OCI-LY7 (cell line): ENCODE results near the gene SYNJ2. TPM values are rescaled to one million over a fixed set of nuclear protein-coding genes. Genes with fewer than 3 reads are reported as not detected.

Experiments used
- BruUV-seq: library from RNA; stranded (reverse); fragments of 400-500 nt; replicated peaks from 2 replicates; lab custom pipeline; 2021; lab: Mats Ljungman, UMichigan
- CTCF ChIA-PET: fragments of 300-600 bp; sonication (Branson Sonifier 250); formaldehyde crosslinking; loops from one replicate; lab custom pipeline; 2022; ENCODE audit warnings: antibody characterized with exemption; ENCODE audit not compliant: unreplicated experiment; lab: Charles Lee
- POLR2A ChIA-PET: fragments of 300-600 bp; sonication (Branson Sonifier 250); formaldehyde crosslinking; loops from one replicate; lab custom pipeline; 2022; ENCODE audit warnings: antibody characterized with exemption; lab: Charles Lee
- DNase-seq: peaks from one replicate; pipeline ENCODE4 v3.0.0-alpha.2; 2015; ENCODE audit warnings: low spot score
- H2AFZ ChIP-seq: fragments of 200-600 bp; sonication (generic), shearing (Covaris generic); 2 replicates; pipeline ENCODE4 v1.6.1; 2014; ENCODE audit warnings: mild to moderate bottlenecking, antibody characterized with exemption, low read length, moderate library complexity
- H3K27ac ChIP-seq: fragments of 200-600 bp; sonication (generic); 2 replicates; pipeline ENCODE4 v1.5.1; 2014; ENCODE audit warnings: mixed run types, low read depth, mild to moderate bottlenecking, moderate library complexity, low read length, inconsistent platforms; ENCODE audit not compliant: poor library complexity, severe bottlenecking
- H3K36me3 ChIP-seq: fragments of 200-600 bp; sonication (generic); 2 replicates; pipeline ENCODE4 v1.6.1; 2014; ENCODE audit warnings: mild to moderate bottlenecking, antibody characterized with exemption, low read length, moderate library complexity, mixed read lengths; ENCODE audit not compliant: insufficient read depth
- H3K4me1 ChIP-seq: fragments of 200-600 bp; sonication (generic); 2 replicates; pipeline ENCODE4 v1.5.1; 2014; ENCODE audit warnings: mild to moderate bottlenecking, low read length; ENCODE audit not compliant: insufficient read depth, poor library complexity, severe bottlenecking
- H3K4me2 ChIP-seq: fragments of 200-600 bp; sonication (generic); 2 replicates; pipeline ENCODE4 v1.6.1; 2014; ENCODE audit warnings: mild to moderate bottlenecking, low read length
- H3K4me3 ChIP-seq: fragments of 200-600 bp; sonication (generic); 2 replicates; pipeline ENCODE4 v1.5.1; 2014; ENCODE audit warnings: mild to moderate bottlenecking, low read depth, low read length; ENCODE audit not compliant: poor library complexity, severe bottlenecking
- H3K79me2 ChIP-seq: fragments of 200-600 bp; sonication (generic); 2 replicates; pipeline ENCODE4 v1.6.1; 2016; ENCODE audit warnings: low read depth, mild to moderate bottlenecking, low read length, moderate library complexity, mixed read lengths; ENCODE audit not compliant: insufficient read depth
- H3K9me2 ChIP-seq: fragments of 200-600 bp; sonication (generic); 2 replicates; pipeline ENCODE4 v1.6.1; 2016; ENCODE audit warnings: mild to moderate bottlenecking, low read length, mixed read lengths; ENCODE audit not compliant: insufficient read depth
- H3K9me3 ChIP-seq: fragments of 200-600 bp; sonication (generic); 2 replicates; pipeline ENCODE4 v1.6.1; 2014; ENCODE audit warnings: mild to moderate bottlenecking, mixed run types, low read length, mixed read lengths
- H4K20me1 ChIP-seq: fragments of 200-600 bp; sonication (generic); 2 replicates; pipeline ENCODE4 v1.6.1; 2014; ENCODE audit warnings: mild to moderate bottlenecking, antibody characterized with exemption, low read length, moderate library complexity, mixed read lengths; ENCODE audit not compliant: insufficient read depth
- CTCF ChIP-seq: fragments of 200-600 bp; sonication (generic); conservative IDR thresholded peaks from 2 replicates; pipeline ENCODE4 v1.5.1; 2014; ENCODE audit warnings: mild to moderate bottlenecking, antibody characterized with exemption, low read length, moderate library complexity, mixed read lengths
- EZH2phosphoT487 ChIP-seq: fragments of 200-600 bp; sonication (generic); IDR thresholded peaks from 2 replicates; pipeline ENCODE4 v1.6.1; 2018; ENCODE audit warnings: low read depth, borderline replicate concordance, mild to moderate bottlenecking, mixed run types, antibody characterized with exemption, low read length, moderate library complexity, mixed read lengths
- intact Hi-C: fragments of 100-400 bp; cut with micrococcal nuclease; formaldehyde crosslinking; loops from one replicate; pipeline ENCODE4 v1.10.0; 2022; ENCODE audit not compliant: unreplicated experiment
- total RNA-seq, 2 experiments: library from RNA; depleted of rRNA in 1 of 2; stranded (reverse); fragments of >200 nt in 1 of 2; shearing (Covaris generic) in 1 of 2; gene quantifications; 2 replicates each; pipeline ENCODE4 v1.2.3, GENCODE V29; 2014 to 2022

Gene SYNJ2
- total RNA-seq, 2 experiments from 2014 or later, result 0.21 TPM; not detected in 1

DNA sequence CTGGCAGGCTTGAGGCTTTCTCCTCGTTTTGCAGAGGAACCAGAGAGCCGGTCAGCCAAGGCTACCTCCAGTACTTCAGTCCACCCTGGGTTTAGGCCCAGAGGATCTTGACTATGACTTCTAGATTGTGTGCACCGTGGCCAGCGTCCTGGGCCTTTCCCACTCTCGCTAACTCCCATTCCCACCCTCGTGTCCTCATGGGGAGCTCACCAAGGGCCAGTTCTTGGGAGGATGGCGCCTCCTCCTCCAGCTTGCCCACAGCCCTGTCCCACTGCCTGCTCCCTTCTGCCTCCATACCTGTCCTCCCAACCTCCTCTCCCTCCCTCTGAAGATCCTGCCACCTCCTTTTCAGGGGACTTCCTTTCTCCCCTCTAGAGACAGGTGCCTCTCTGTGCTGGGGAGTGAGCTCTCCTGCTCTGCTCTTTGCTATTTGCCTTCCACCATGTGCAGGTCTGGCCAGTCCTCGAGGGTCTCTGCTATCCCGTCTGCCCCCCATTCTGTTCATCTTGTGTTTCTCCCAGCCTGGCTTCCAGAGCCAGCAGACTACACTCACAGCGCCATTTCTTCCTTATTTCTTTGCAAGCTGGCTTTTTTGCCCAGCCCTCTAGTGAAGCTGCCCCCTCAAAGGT lies 4.4 kb upstream of the SYNJ2 start:
- POLR2A ChIA-PET, result no interaction called here
- Histone ChIP-seq H3K9me2 (no peaks in the 10 kb centered on the region), H2AFZ (no peak overlapping the region), H3K4me3 (no peak overlapping the region), H3K9me3 (no peaks in the 10 kb centered on the region), H3K27ac (no peak overlapping the region), H3K4me2 (no peak overlapping the region), H4K20me1 (no peaks in the 10 kb centered on the region), H3K79me2 (no peaks in the 10 kb centered on the region), H3K36me3 (no peaks in the 10 kb centered on the region), H3K4me1 (no peaks in the 10 kb centered on the region)
- BruUV-seq, result no TSS peak
- intact Hi-C loops, result no loop called here
- DNase-seq, result no peak
- CTCF ChIA-PET, result interaction anchor here (0.6 kb wide), 1 partner anchor 17 kb away, joined by 3 read pairs; no protein-coding TSS in a partner anchor
- TF ChIP-seq EZH2phosphoT487 (no peak), CTCF (no peak)

- BruUV-seq, result no TSS peak
Observed at GRCh38 chr6:157978021-157978783, 3.5 kb upstream of the SYNJ2 start.

More at GRCh38 chr6:157978021-157978783, 3.5 kb upstream of the SYNJ2 start:
- Histone ChIP-seq H3K9me2 (no peaks in the 10 kb centered on the region), H3K4me2 (no peak overlapping the region), H3K9me3 (no peaks in the 10 kb centered on the region), H3K4me1 (no peaks in the 10 kb centered on the region), H3K4me3 (no peak overlapping the region), H3K27ac (no peak overlapping the region), H2AFZ (no peak overlapping the region), H4K20me1 (no peaks in the 10 kb centered on the region), H3K79me2 (no peaks in the 10 kb centered on the region), H3K36me3 (no peaks in the 10 kb centered on the region)
- ChIA-PET POLR2A (no interaction called here), CTCF (no interaction called here)
- TF ChIP-seq CTCF (no peak), EZH2phosphoT487 (no peak)
- no peak for DNase-seq
- intact Hi-C loops, result no loop called here
